Measurements from ENCODE around the gene BRPF3.

DNA sequence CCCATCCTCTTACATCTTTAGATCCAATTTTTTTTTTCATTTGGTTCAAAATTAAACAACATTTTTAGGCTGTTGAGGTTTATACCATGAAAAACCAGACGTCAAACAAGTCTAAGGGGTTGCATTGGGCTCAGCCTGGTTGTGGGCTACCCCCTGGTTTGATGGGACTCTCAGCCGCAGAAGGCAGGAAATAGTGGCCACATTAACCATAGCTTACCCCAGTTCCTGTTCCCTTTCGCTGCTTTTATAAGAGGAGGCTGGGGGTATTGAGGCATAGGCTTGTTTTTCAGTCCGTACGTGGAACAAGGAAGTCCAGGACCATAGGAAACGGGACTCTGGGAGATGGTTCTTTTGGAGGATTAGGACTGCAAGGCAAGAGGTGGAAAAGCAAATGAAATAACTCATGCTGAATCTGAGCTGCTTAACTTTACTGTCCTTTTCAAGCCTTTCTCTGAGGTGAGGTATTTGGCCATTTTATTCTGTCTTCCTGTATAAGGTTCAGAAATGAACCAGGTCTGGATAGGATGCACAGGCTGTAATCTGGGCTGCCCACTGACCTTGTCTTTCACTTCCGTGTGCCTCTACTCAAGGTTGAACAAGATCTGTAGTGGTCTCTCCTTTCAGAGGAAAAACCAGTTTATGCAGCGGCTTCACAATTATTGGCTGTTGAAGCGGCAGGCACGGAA, 7.7 kb downstream of the BRPF3 start:
- no peak for TF ChIP-seq CTCF (IDR thresholded peaks at IDR 0.05)
- no peak for TF ChIP-seq POLR2AphosphoS5 (IDR thresholded peaks at IDR 0.05; ENCODE audit: low read depth, low read length)

All from Panc1 (cell line).